Activated CD4-positive, alpha-beta T cell treated with anti-CD3 and anti-CD28 coated beads, Interleukin-2, amount 10 ng/mL, durations not matched to agents 24 days and 14 days (primary cell): ENCODE results near the gene SMIM7. TPM values are rescaled to one million over a fixed set of nuclear protein-coding genes. Genes with fewer than 3 reads are reported as not detected.

ENCODE experiments used
- DNase-seq: peaks from one replicate; pipeline ENCODE4 v3.0.0; 2022
- H3K27ac Mint-ChIP-seq: one replicate; pipeline ENCODE4 v1.8.0; 2022; ENCODE audit warnings: mild to moderate bottlenecking, mixed read lengths
- H3K27me3 Mint-ChIP-seq: one replicate; pipeline ENCODE4 v1.8.0; 2022; ENCODE audit warnings: mixed read lengths
- H3K36me3 Mint-ChIP-seq: one replicate; pipeline ENCODE4 v1.8.0; 2022; ENCODE audit warnings: low read depth, mild to moderate bottlenecking, mixed read lengths
- H3K4me1 Mint-ChIP-seq: one replicate; pipeline ENCODE4 v1.8.0; 2021; ENCODE audit warnings: mixed read lengths
- H3K4me3 Mint-ChIP-seq: one replicate; pipeline ENCODE4 v1.8.0; 2022; ENCODE audit warnings: mild to moderate bottlenecking, moderate library complexity, mixed read lengths
- H3K9me3 Mint-ChIP-seq: one replicate; pipeline ENCODE4 v1.8.0; 2021; ENCODE audit warnings: mixed read lengths
- intact Hi-C: fragments of 100-400 bp; cut with micrococcal nuclease; formaldehyde crosslinking; loops from one replicate; pipeline ENCODE4 v1.15.1; 2023
- total RNA-seq: library from RNA; stranded (reverse); gene quantifications from 2 replicates; pipeline ENCODE4 v1.2.3, GENCODE V29; 2022

The SMIM7 gene
- total RNA-seq, 1 donor from 2014 or later = 66.1 TPM

DNA sequence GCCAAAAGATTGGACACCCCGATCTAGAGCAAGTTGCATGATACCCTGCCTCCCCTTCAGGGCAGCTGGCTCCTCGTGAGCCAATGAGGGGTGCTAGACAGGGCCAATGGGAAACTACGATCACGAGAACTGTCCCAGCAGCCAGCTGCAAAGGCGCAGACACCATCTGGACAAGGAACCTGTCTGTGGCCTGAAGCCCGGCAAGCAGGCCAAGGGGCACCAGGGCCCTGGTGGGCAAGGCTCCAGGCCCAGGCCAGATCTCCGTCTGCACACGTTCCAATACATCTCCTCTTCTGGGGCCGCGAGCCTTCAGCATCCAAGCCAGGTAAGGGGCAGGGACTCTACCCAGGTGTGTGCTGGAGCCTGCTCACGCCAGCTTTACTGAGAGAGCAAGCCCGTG, 52.1 kb downstream of the SMIM7 start:
- Mint-ChIP-seq H3K27ac (peak overlapping the region; percentile 58), H3K36me3 (peaks cover 5% of the 10 kb centered on the region), H3K4me3 (no peak overlapping the region), H3K27me3 (no peaks in the 10 kb centered on the region), H3K9me3 (no peaks in the 10 kb centered on the region), H3K4me1 (peaks cover 45% of the 10 kb centered on the region)
- intact Hi-C loops = no loop called here
- no peak for DNase-seq

DNA sequence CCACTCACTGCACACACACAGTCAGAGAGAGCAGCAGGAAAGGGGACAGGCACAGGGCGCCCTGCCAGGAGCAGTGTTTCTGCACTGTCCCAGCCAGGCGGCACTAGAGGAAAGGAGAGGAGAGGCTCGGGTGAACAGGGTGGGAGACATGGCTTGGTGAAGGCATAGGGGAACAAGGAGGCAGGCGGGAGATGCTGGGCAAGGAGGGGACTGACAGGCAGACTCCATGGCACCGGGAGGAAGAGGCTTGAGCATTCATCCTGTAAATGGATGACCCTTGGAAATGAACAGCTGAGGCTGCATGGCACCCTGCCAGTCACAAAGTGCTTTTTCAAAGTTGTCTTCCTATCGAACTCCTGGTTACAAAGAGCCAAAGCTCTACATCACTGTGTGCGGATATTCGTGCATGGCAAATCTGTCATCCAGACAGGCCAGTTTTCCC, 54.4 kb downstream of the SMIM7 start:
- Mint-ChIP-seq H3K4me3 (no peak overlapping the region), H3K36me3 (peaks cover 5% of the 10 kb centered on the region), H3K27me3 (no peaks in the 10 kb centered on the region), H3K27ac (peak overlapping the region; percentile 48), H3K9me3 (no peaks in the 10 kb centered on the region), H3K4me1 (peaks cover 26% of the 10 kb centered on the region)
- no peak for DNase-seq
- intact Hi-C loops = no loop called here

DNA sequence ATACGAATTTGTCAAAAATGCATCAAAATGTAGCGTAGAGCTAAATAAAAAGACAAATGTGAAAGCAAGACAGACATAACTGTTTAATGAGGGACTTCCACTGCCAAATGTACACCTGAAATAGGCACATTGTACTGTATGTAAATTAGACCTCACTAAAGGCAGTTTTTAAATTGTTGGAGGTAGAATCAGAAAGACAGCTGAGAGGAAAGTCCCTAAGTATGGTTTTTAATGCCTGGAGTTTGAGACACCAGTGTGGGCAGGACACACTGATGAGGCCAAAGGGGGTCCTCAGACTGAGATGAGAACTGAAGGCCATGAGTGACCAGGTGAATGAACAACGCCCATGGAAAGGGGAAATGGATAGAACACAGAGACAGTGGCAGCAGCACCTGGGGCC, 54.8 kb downstream of the SMIM7 start:
- peaks cover 5% of the 10 kb centered on the region for H3K36me3 Mint-ChIP-seq
- no peaks in the 10 kb centered on the region for H3K27me3 Mint-ChIP-seq
- no peak overlapping the region for H3K4me3 Mint-ChIP-seq
- no peaks in the 10 kb centered on the region for H3K9me3 Mint-ChIP-seq
- H3K27ac Mint-ChIP-seq = peak overlapping the region; percentile 48
- peaks cover 27% of the 10 kb centered on the region for H3K4me1 Mint-ChIP-seq
- intact Hi-C loops = no loop called here
- DNase-seq = no peak

DNA sequence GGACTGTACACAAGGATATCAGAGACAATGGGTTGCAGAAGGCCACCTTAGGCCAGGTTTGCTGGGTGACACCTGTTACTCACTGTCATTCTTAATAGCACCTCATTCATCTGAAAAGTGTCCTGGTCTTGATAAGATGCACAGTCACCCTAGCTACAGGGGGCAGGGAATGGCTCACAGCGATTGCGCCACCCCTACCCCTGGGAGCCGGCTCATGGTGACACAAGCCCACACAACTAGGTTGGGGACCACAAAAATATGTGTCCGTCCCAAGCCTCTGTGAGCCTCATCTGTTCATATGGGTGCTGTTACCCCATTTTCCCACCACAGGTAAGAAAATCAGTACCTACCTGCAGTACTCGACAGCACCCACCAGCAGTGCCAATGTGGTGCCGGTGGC, 55.3 kb downstream of the SMIM7 start:
- no peak for DNase-seq
- intact Hi-C loops = no loop called here
- Mint-ChIP-seq H3K4me1 (peaks cover 27% of the 10 kb centered on the region), H3K9me3 (no peaks in the 10 kb centered on the region), H3K4me3 (no peak overlapping the region), H3K36me3 (peaks cover 5% of the 10 kb centered on the region), H3K27me3 (no peaks in the 10 kb centered on the region), H3K27ac (no peak overlapping the region)

DNA sequence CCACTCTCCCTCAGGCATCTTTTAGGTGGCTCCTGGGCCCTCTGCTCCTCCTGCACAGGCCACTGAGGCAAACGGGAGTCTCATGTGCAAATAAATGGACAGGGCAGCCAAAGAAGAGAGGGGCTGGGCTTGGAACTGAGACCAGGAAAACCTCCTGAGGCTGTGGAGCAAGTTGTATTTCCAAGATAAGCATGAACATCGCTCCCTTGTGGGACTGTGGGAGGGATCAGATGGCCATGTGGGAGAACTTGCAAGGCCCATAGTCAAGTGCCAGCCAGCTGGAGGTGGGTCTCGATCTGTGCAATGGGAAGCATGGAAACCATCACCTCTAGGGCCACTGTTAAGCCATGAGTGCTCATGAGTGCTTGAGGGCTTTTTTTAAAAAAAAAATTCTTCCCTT, 56.9 kb downstream of the SMIM7 start:
- Mint-ChIP-seq H3K9me3 (no peaks in the 10 kb centered on the region), H3K27ac (no peak overlapping the region), H3K4me1 (peaks cover 22% of the 10 kb centered on the region), H3K4me3 (no peak overlapping the region), H3K27me3 (no peaks in the 10 kb centered on the region), H3K36me3 (peaks cover 6% of the 10 kb centered on the region)
- intact Hi-C loops = no loop called here
- DNase-seq = no peak

DNA sequence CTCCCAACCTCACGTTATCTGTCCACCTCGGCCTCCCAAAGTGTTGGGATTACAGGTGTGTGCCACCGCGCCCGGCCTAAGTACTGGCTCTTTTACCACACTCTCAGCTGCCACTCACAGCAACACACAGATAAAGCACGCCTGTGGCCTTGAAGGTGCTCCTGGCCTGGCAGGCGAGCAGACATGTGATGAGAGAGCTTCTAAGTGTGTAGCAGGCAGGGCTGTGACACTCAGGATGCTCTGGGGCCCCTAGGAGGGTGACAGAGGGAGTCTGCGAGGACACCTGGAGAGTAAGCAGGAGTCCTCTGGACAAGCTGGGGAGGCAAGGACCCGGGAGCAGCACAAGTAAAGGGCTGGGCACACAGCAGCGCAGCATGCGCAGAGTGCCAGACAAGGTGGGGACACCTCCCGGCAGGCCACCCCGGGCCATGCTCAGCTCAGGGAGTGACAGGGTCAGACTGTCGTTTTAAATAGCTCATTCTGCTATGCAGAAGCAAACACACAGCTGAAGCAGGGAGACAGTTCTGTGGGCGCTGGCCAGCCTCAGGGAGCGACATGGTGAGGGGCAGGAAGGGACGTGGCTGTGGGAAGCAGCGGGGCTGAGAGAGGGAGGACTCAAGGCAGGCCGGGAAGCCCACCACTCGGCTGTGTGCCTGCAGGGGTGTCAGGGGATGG, 58.4 kb downstream of the SMIM7 start:
- H3K9me3 Mint-ChIP-seq = no peaks in the 10 kb centered on the region
- H3K36me3 Mint-ChIP-seq = peaks cover 7% of the 10 kb centered on the region
- no peak overlapping the region for H3K27ac Mint-ChIP-seq
- DNase-seq = no peak
- H3K4me3 Mint-ChIP-seq = no peak overlapping the region
- intact Hi-C loops = no loop called here
- H3K4me1 Mint-ChIP-seq = peaks cover 30% of the 10 kb centered on the region
- H3K27me3 Mint-ChIP-seq = no peaks in the 10 kb centered on the region

DNA sequence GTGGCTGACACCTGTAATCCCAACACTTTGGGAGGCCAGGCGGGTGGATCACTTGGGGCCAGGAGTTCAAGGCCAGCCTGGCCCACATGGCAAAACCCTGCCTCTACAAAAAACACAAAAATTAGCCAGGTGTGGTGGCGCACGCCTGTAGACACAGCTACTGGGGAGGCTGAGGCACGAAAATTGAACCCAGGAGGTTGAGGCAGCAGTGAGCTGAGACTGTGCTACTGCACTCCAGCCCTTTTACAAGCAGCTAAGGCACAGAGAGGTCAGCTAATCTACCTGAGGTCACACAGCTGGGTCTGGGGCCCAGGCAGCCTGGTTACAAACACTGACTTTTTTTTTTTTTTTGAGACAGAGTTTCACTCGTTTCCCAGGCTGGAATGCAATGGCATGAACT, 59.1 kb downstream of the SMIM7 start:
- H3K4me3 Mint-ChIP-seq = no peak overlapping the region
- no peak overlapping the region for H3K27ac Mint-ChIP-seq
- H3K36me3 Mint-ChIP-seq = peaks cover 7% of the 10 kb centered on the region
- intact Hi-C loops = no loop called here
- peaks cover 34% of the 10 kb centered on the region for H3K4me1 Mint-ChIP-seq
- no peak for DNase-seq
- no peaks in the 10 kb centered on the region for H3K27me3 Mint-ChIP-seq
- no peaks in the 10 kb centered on the region for H3K9me3 Mint-ChIP-seq

DNA sequence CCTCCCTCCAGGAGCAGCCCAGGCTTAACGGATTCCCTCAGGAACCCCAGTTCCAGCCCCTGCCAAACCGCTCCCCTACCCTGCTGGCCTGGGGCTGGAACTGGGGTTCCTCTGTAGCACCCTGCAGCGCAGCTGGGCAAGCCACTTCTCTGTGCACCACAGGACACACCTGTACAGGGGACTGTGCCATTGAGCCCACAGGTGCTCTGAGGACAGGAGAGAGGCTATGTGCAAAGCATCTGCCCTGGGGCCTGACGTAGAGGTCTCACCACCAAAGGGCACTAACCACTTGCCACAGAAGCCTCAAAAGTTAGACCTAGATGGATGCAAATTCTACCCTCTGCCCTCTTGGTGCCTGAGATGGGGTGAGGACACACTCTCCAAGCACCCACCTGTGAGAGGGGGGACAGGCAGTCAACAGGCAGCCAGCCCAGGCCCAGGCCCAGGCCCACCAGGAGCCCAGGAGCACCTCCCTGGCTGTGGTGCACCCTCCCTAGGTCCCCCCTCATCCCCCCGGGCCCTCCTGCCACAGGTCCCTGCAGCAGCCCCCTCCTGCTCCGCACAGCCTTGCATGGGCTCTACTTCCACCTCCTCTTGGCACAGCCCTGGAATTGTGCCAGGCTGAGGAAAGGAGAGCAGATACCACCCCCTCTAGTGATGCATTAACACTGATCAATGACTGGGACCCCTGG, 60.1 kb downstream of the SMIM7 start:
- H3K36me3 Mint-ChIP-seq = peaks cover 4% of the 10 kb centered on the region
- intact Hi-C loops = no loop called here
- no peaks in the 10 kb centered on the region for H3K27me3 Mint-ChIP-seq
- no peaks in the 10 kb centered on the region for H3K9me3 Mint-ChIP-seq
- no peak for DNase-seq
- peaks cover 36% of the 10 kb centered on the region for H3K4me1 Mint-ChIP-seq
- H3K27ac Mint-ChIP-seq = no peak overlapping the region
- H3K4me3 Mint-ChIP-seq = no peak overlapping the region

DNA sequence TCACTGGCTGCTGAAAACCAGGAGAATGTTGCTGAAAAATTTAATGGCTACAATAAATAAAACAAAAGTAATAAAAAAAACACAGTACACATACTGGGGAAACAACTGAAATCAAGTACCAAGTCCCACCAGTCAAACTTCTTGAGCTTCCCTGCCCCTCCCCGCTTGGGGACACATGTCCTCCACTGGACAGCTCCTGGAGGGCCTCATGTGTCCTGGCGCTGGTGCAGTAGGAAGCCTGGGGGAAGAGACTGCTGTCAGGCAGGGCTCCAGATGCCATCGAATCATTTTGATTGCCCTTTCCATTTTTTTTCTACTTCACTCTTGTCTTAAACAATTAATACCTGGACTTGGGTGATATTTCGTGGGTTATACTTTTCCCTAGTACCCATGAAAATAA, 61.1 kb downstream of the SMIM7 start:
- Mint-ChIP-seq H3K4me3 (no peak overlapping the region), H3K27ac (no peak overlapping the region), H3K9me3 (no peaks in the 10 kb centered on the region), H3K36me3 (peaks cover 4% of the 10 kb centered on the region), H3K4me1 (peaks cover 42% of the 10 kb centered on the region), H3K27me3 (no peaks in the 10 kb centered on the region)
- intact Hi-C loops = no loop called here
- no peak for DNase-seq

DNA sequence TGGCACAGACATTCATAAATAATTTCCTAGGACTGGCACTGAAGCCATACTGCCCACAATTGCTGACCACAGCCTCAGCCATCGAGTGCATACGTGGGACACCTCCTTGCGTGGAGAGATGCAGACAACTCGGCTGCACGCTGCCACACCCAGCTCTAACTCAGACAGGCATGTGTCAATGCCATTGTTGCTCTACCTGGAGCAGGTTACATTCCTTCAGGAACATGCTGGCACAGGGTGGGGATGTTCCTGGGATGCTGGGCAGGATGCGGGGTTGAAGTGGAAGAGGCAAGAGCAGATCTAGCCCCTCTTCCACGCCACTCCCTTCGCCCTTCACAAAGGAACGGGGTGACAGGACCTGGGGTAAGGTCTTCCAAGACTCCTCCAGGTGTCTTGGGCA, 63.5 kb downstream of the SMIM7 start:
- Mint-ChIP-seq H3K4me3 (no peak overlapping the region), H3K36me3 (peaks cover 4% of the 10 kb centered on the region)

More for the DNA sequence above, 63.5 kb downstream of the SMIM7 start:
- Mint-ChIP-seq H3K9me3 (no peaks in the 10 kb centered on the region), H3K27ac (no peak overlapping the region), H3K4me1 (peaks cover 56% of the 10 kb centered on the region), H3K27me3 (no peaks in the 10 kb centered on the region)
- intact Hi-C loops = no loop called here
- DNase-seq = no peak

Other genes with a start within 250 kb of the SMIM7 start
- gene EPS15L1, start 188.2 kb downstream of the SMIM7 start, total RNA-seq = 36.5 and 36.6 TPM in 2 replicates
- not detected in 2 replicates for gene CALR3, start 164.0 kb downstream of the SMIM7 start, total RNA-seq
- gene C19orf44, start 163.8 kb downstream of the SMIM7 start, total RNA-seq = 4.9 and 5.4 TPM in 2 replicates
- gene CHERP, start 117.7 kb downstream of the SMIM7 start, total RNA-seq = 88.6 and 89.8 TPM in 2 replicates
- 60.2 and 65.0 TPM in 2 replicates for gene SLC35E1, start 87.7 kb downstream of the SMIM7 start, total RNA-seq
- gene MED26, start 31.9 kb downstream of the SMIM7 start, total RNA-seq = 15.5 and 16.8 TPM in 2 replicates
- 0.42 and 0.83 TPM in 2 replicates for gene TMEM38A, start 995 bp upstream of the SMIM7 start, total RNA-seq
- not detected in 2 replicates for gene NWD1, start 59.7 kb upstream of the SMIM7 start, total RNA-seq
- gene SIN3B, start 169.3 kb upstream of the SMIM7 start, total RNA-seq = 40.2 and 43.9 TPM in 2 replicates
- gene F2RL3, start 228.9 kb upstream of the SMIM7 start, total RNA-seq = not detected in 2 replicates